K562 (cell line): Measurements from ENCODE around the gene CALR3. TPM values are rescaled to one million over a fixed set of nuclear protein-coding genes. Genes with fewer than 3 reads are reported as not detected.
"Not testable (repeated sequence)": the region's sequence is repeated elsewhere in the genome, so short reads cannot be mapped to it uniquely, and the experiment has no call there.

Source experiments
- ATAC-seq: fragments of 200-7000 bp; cut with Tn5 transposase; 3 replicates; pipeline ENCODE4 v1.9.1; 2020; ENCODE audit warnings: moderate library complexity
- BruUV-seq: library from RNA; stranded (reverse); fragments of 400-500 nt; replicated peaks from 2 replicates; lab custom pipeline; 2021; lab: Mats Ljungman, UMichigan
- CTCF ChIA-PET: fragments of 300-600 bp; formaldehyde crosslinking; extraction: SDS; loops from one replicate; lab custom pipeline; 2021; ENCODE audit warnings: low intra/inter-chr PET ratio; lab: Yijun Ruan, JAX
- POLR2A ChIA-PET: fragments of 300-600, 350-650 bp; sonication (Branson Sonifier 250); formaldehyde crosslinking; extraction: SDS; loops from one replicate; lab custom pipeline; 2021; ENCODE audit warnings: antibody characterized with exemption, inconsistent platforms; lab: Yijun Ruan, JAX
- DNase-seq, 4 experiments: peaks; one replicate each; pipeline versions ENCODE4 v3.0.0 to v3.0.0-alpha.2; 2011 to 2018; ENCODE audit warnings: low spot score in 3 of 4, mixed read lengths in 3 of 4; ENCODE audit errors: extremely low read depth in 1 of 4
- FAIRE-seq: peaks from 2 replicates; lab custom pipeline; 2011; peaks lifted over from hg19 to GRCh38; lab: Jason Lieb, UNC
- H2AFZ ChIP-seq: 2 replicates; pipeline ENCODE4 v1.6.0; 2011; ENCODE audit warnings: low read depth, low read length, control low read depth, inconsistent platforms
- H3K27ac ChIP-seq: fragments of 200-600 bp; 3 replicates; pipeline ENCODE4 v1.8.0; 2011; ENCODE audit warnings: low read depth, mild to moderate bottlenecking, control low read depth, inconsistent platforms, low read length, moderate library complexity, mixed read lengths; ENCODE audit errors: extremely low read depth
- H3K27me3 ChIP-seq, 2 experiments: fragments of 300-600 bp in 1 of 2; 2 replicates in 1 of 2; 3 replicates in 1 of 2; pipeline versions ENCODE4 v1.6.0 to v1.8.0; 2011; ENCODE audit warnings: inconsistent platforms in 2 of 2, low read length in 2 of 2, mild to moderate bottlenecking in 1 of 2, mixed read lengths in 1 of 2, moderate library complexity in 1 of 2; ENCODE audit not compliant: control insufficient read depth in 2 of 2, insufficient read depth in 2 of 2
- H3K36me3 ChIP-seq: fragments of 300-600 bp; 3 replicates; pipeline ENCODE4 v1.8.0; 2011; ENCODE audit warnings: mild to moderate bottlenecking, low read length, inconsistent platforms; ENCODE audit not compliant: control insufficient read depth, insufficient read depth
- H3K4me1 ChIP-seq, 2 experiments: fragments of 200-600 bp in 1 of 2; replicated peaks in 1 of 2; 2 replicates in 1 of 2; 3 replicates in 1 of 2; pipeline versions ENCODE4 v1.5.1 to v1.8.0; 2011; ENCODE audit warnings: inconsistent platforms in 2 of 2, low read length in 2 of 2, mild to moderate bottlenecking in 1 of 2, mixed read lengths in 1 of 2, moderate library complexity in 1 of 2; ENCODE audit not compliant: control insufficient read depth in 2 of 2, insufficient read depth in 2 of 2
- H3K4me2 ChIP-seq: 2 replicates; pipeline ENCODE4 v1.6.1; 2011; ENCODE audit warnings: low read length, control low read depth, inconsistent platforms, mixed read lengths; ENCODE audit not compliant: insufficient read depth
- H3K4me3 ChIP-seq: fragments of 200-600 bp; sonication (generic), shearing (Covaris generic); 2 replicates; pipeline ENCODE4 v1.5.1; 2016; ENCODE audit warnings: control low read depth, inconsistent platforms
- H3K79me2 ChIP-seq: fragments of 200-600 bp; 3 replicates; pipeline ENCODE4 v1.8.0; 2011; ENCODE audit warnings: low read length, inconsistent platforms; ENCODE audit not compliant: control insufficient read depth, insufficient read depth
- H3K9ac ChIP-seq, 2 experiments: 2 replicates each; pipeline versions ENCODE4 v1.6.0 to v1.6.1; 2011; ENCODE audit warnings: low read depth in 2 of 2, low read length in 2 of 2, control low read depth in 1 of 2, inconsistent platforms in 1 of 2, mild to moderate bottlenecking in 1 of 2, mixed read lengths in 1 of 2; ENCODE audit not compliant: insufficient read depth in 1 of 2
- H3K9me1 ChIP-seq: one replicate; pipeline ENCODE4 v1.6.0; 2011; ENCODE audit warnings: inconsistent platforms, mild to moderate bottlenecking, low read length, moderate library complexity; ENCODE audit not compliant: control insufficient read depth, insufficient read depth
- H3K9me3 ChIP-seq: replicated peaks from 2 replicates; pipeline ENCODE4 v1.5.1; 2011; ENCODE audit warnings: low read depth, low read length, inconsistent platforms; ENCODE audit not compliant: control insufficient read depth, insufficient read depth
- H4K20me1 ChIP-seq: replicated peaks from 2 replicates; pipeline ENCODE4 v1.6.1; 2011; ENCODE audit warnings: low read length, inconsistent platforms, mixed read lengths; ENCODE audit not compliant: control insufficient read depth, insufficient read depth
- FOXA1 ChIP-seq: fragments of 450-650 bp; IDR thresholded peaks from 2 replicates; pipeline ENCODE4 v1.6.1; 2016; ENCODE audit warnings: mild to moderate bottlenecking, borderline replicate concordance
- HDAC1 ChIP-seq, 2 experiments: fragments of 450-650 bp; IDR thresholded peaks; 2 replicates each; pipeline ENCODE4 v1.6.1; 2016 to 2017; ENCODE audit warnings: inconsistent platforms in 1 of 2, mild to moderate bottlenecking in 1 of 2, moderate library complexity in 1 of 2
- HNRNPLL ChIP-seq: fragments of 200-400 bp; formaldehyde crosslinking; IDR thresholded peaks from 2 replicates; pipeline ENCODE4 v1.6.1; 2017; ENCODE audit warnings: low read length, low read depth, mild to moderate bottlenecking; ENCODE audit not compliant: poor library complexity, severe bottlenecking
- KLF1 ChIP-seq: fragments of 450-650 bp; IDR thresholded peaks from 2 replicates; pipeline ENCODE4 v1.6.1; 2016; ENCODE audit warnings: missing genetic modification characterization, missing compliant biosample characterization
- NFE2L1 ChIP-seq: fragments of 450-650 bp; IDR thresholded peaks from 2 replicates; pipeline ENCODE4 v1.6.1; 2016; ENCODE audit warnings: missing genetic modification characterization, low read depth, mild to moderate bottlenecking, missing compliant biosample characterization, moderate library complexity, borderline replicate concordance
- NFYB ChIP-seq: IDR thresholded peaks from 2 replicates; pipeline ENCODE4 v1.6.1; 2011; ENCODE audit warnings: mild to moderate bottlenecking, moderate library complexity; ENCODE audit not compliant: insufficient read length; ENCODE audit errors: extremely low read depth
- PHB ChIP-seq: fragments of 250-450 bp; sonication (Bioruptor Pico); IDR thresholded peaks from 2 replicates; pipeline ENCODE4 v1.5.0; 2021
- PURB ChIP-seq: sonication (generic); formaldehyde crosslinking; IDR thresholded peaks from 2 replicates; pipeline ENCODE4 v1.9.0; 2021; ENCODE audit warnings: low read depth, mild to moderate bottlenecking, missing genetic modification reagents
- RBBP5 ChIP-seq: fragments of 200-600 bp; sonication (generic); IDR thresholded peaks from 2 replicates; pipeline ENCODE4 v1.6.1; 2012; ENCODE audit warnings: borderline replicate concordance, mild to moderate bottlenecking, low read length, control low read depth, inconsistent platforms; ENCODE audit not compliant: insufficient read depth, poor library complexity, severe bottlenecking
- SAP30 ChIP-seq: fragments of 200-600 bp; sonication (generic); IDR thresholded peaks from 2 replicates; pipeline ENCODE4 v1.6.1; 2012; ENCODE audit warnings: borderline replicate concordance, low read depth, mild to moderate bottlenecking, moderate library complexity, low read length, control low read depth, inconsistent platforms; ENCODE audit not compliant: insufficient read depth, poor library complexity, severe bottlenecking
- ZNF764 ChIP-seq: fragments of 250-450 bp; sonication (Bioruptor Pico); IDR thresholded peaks from 2 replicates; pipeline ENCODE4 v1.4.0; 2020; ENCODE audit warnings: low read depth, mild to moderate bottlenecking, moderate library complexity
- WGBS: fragments of 100-300 bp; shearing (Covaris generic); methylation state at CpG from one replicate; pipeline ENCODE4 v1.1.6; 2016; ENCODE audit warnings: low coverage, mixed read lengths; ENCODE audit not compliant: insufficient coverage; ENCODE audit errors: missing lambda C conversion rate; 5-methylcytosine and 5-hydroxymethylcytosine counted together
- in situ Hi-C: fragments of 300-500 bp; cut with MboI; formaldehyde crosslinking; loops from 4 replicates; pipeline ENCODE4 v1.15.0; 2018; ENCODE audit warnings: inconsistent platforms, mixed read lengths
- intact Hi-C: fragments of 100-400 bp; cut with micrococcal nuclease; formaldehyde crosslinking; loops from 2 replicates; pipeline ENCODE4 v1.14.2; 2022
- polyA plus RNA-seq, 8 experiments: library from polyadenylated mRNA; depleted of rRNA in 4 of 8; stranded (reverse) in 5 of 8; unstranded in 3 of 8; fragments of >200 nt; fragmentation: Nextera tagmentation in 2 of 8; fragmentation: Illumina TruSeq in 1 of 8; extraction: Ambion mirVana in 2 of 8; extraction: Trizol in 1 of 8; gene quantifications; 2 replicates each; pipeline versions ENCODE4 v1.2.1 to v1.2.3, GENCODE V29; 2011 to 2014; ENCODE audit warnings: inconsistent platforms in 1 of 8, missing spikeins in 1 of 8
- total RNA-seq, 7 experiments: library from RNA; depleted of rRNA in 6 of 7; stranded (reverse); fragments of >200 nt in 6 of 7; fragmentation: Illumina TruSeq in 2 of 7; extraction: Trizol in 2 of 7; gene quantifications; 2 replicates each; pipeline versions ENCODE4 v1.2.1 to v1.2.3, GENCODE V29; 2011 to 2021; ENCODE audit warnings: low replicate concordance in 1 of 7

The CALR3 gene
- total and polyA plus RNA-seq, 9 of the 15 experiments (the other 6 are each of a cell fraction or from before 2014, with no cell fraction given) = 0.15 to 0.41 (median 0.22) TPM; not detected in 4

DNA sequence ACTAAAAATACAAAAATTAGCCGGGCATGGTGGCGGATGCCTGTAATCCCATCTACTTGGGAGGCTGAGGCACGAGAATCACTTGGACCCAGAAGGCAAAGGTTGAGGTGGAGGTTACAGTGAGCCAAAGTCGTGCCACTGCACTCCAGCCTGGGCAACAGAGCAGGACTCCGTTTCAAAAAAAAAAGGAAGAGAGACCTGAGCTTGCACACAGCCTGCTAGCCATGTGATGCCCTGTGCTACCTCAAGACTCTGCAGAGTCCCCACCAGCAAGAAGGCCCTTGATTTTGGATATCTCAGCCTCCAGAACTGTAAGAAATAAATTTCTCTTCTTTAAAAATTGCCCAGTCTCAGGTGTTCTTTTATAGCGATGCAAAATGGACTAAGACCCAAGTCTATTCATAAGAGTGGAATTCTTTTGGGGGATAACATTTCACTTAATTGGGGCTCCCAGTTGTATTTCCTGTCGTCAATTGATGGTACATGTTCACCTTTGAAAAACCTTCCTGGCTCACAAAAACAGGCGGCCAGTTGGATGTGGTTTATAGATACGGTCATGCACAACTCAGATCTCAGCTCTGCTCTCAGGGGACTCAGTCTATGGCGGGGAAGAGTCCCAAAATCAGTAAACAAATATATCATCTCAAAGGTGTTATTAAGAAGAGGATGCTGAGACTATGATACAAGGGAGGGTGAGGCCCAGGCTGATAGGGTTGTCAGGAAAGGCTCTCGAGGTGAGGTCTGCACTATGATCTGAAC, 48.7 kb upstream of the CALR3 start:
- no peak overlapping the region for H2AFZ ChIP-seq
- H3K4me2 ChIP-seq = peak overlapping the region; percentile 25
- intact Hi-C loops (loop anchor here (10.0 kb wide), 1 partner anchor 80 kb away; the partner anchor contains the start of gene MED26), in situ Hi-C loops (no loop called here)
- H3K9me3 ChIP-seq = no peaks in the 10 kb centered on the region
- H3K9ac ChIP-seq = no peak overlapping the region
- BruUV-seq = no TSS peak
- FAIRE-seq (no peak), ATAC-seq (no peak), DNase-seq (no peak)
- H3K27me3 ChIP-seq = no peaks in the 10 kb centered on the region; a peak in 1 of 5 replicates
- no peak overlapping the region for H3K4me3 ChIP-seq
- H3K9me1 ChIP-seq = no peaks in the 10 kb centered on the region
- H4K20me1 ChIP-seq = peaks cover 9% of the 10 kb centered on the region; the same call in 1 of the 2 replicates
- H3K36me3 ChIP-seq = peaks cover 20% of the 10 kb centered on the region; the same call in 2 of the 3 replicates
- CTCF ChIA-PET = no interaction called here
- H3K27ac ChIP-seq = no peak overlapping the region
- peaks cover 49% of the 10 kb centered on the region for H3K79me2 ChIP-seq
- H3K4me1 ChIP-seq = peaks cover 5 to 8% of the 10 kb centered on the region in 2 experiments; a peak in 4 of 5 replicates
- 63% methylated on average over 11 of the region's 11 CpGs for WGBS
- POLR2A ChIA-PET = interaction anchor here (0.7 kb wide), 1 partner anchor 40 kb away, joined by 3 read pairs; no protein-coding TSS in a partner anchor
- TF ChIP-seq KLF1 (tag) (no peak), NFYB (no peak), ZNF764 (no peak), PURB (CRISPR knock-in tag) (no peak), NFE2L1 (tag) (no peak), HDAC1 (IDR thresholded peaks at IDR 0.05) (no peak), HNRNPLL (no peak), SAP30 (no peak), FOXA1 (no peak), PHB (CRISPR knock-in tag) (no peak), RBBP5 (no peak)

DNA sequence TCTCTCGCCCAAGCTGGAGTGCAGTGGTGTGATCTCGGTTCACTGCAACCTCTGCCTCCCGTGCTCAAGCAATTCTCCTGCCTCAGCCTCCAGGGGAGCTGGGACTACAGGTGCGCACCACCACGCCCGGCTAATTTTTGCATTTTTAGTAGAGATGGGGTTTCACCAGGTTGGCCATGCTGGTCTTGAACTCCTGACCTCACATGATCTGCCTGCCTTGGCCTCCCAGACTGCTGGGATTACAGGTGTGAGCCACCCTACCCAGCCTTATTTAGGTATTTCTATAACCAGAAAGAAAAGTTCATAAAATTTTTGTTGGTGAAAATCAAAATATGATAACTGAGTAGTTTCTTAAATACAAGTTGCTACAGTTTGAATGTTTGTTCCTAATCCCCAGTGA, 47.8 kb upstream of the CALR3 start:
- Histone ChIP-seq H3K4me3 (peak overlapping the region; percentile 91), H3K4me1 (peaks cover 5 to 10% of the 10 kb centered on the region in 2 experiments; a peak in 4 of 5 replicates), H3K36me3 (peaks cover 28% of the 10 kb centered on the region; the same call in 2 of the 3 replicates), H3K79me2 (peaks cover 56% of the 10 kb centered on the region), H3K9ac (peak overlapping the region in 1 of 2 experiments; percentile 90; a peak in 2 of 4 replicates)
- H3K9me3 ChIP-seq, in situ Hi-C loops, H3K27ac ChIP-seq, H3K9me1 ChIP-seq, H2AFZ ChIP-seq, H3K27me3 ChIP-seq, BruUV-seq, DNase-seq, H3K4me2 ChIP-seq, FAIRE-seq, H4K20me1 ChIP-seq, ATAC-seq, CTCF ChIA-PET: not testable (repeated sequence)
- 52% methylated on average over 6 of the region's 6 CpGs for WGBS
- POLR2A ChIA-PET = interaction anchor here (0.7 to 1.3 kb wide), 5 partner anchors 8 to 97 kb away, joined by 3 to 4 read pairs (median 3); no protein-coding TSS in a partner anchor
- intact Hi-C loops = loop anchor here (1.0 to 10.0 kb wide), 2 partner anchors 28 to 81 kb away; partner anchors contain the start of gene MED26
